ENCODE measurements around the gene MREG.

GRCh38 chr2:216039918-216040317 is 26.6 kb upstream of the MREG start:
- TF ChIP-seq POLR2A (IDR thresholded peaks at IDR 0.05; ENCODE audit: low read length): no peak
- no peak for TF ChIP-seq GATA1 (IDR thresholded peaks at IDR 0.05; ENCODE audit: low read depth, low read length)
